HG03342 (cell line): ENCODE data around the gene CFAP77.

Experiments used
- ATAC-seq: cut with Tn5 transposase; IDR thresholded peaks from one replicate; pipeline ENCODE4 v1.9.1; 2021; ENCODE audit warnings: mild to moderate bottlenecking, moderate library complexity; ENCODE audit not compliant: unreplicated experiment

CFAP77 gene

GRCh38 chr9:132575005-132575609 is 165.1 kb downstream of the CFAP77 start:
- ATAC-seq = no peak

DNA sequence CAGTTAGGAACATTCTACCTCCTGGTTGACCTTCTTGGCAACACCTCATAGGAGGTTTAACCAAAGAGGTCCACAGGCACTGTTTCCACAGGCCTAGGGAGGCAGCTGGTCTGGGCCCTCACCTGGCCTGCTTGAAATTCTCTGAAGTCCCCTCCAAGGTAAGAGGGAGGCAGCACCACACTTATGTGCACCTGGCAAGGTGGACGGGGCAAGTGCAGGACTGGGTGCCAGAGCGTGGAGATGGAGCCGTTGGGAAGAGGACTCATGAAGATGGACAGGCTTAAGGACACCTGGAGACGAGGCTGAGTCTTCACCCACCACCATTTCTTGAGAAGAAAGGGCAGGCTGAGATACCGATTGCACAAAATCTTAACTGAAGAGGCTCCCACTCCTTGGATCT is 165.8 kb downstream of the CFAP77 start:
- no peak for ATAC-seq

- no peak for ATAC-seq
Observed at GRCh38 chr9:132577119-132577518, 167.1 kb downstream of the CFAP77 start.

GRCh38 chr9:132578367-132578932 is 168.4 kb downstream of the CFAP77 start:
- no peak for ATAC-seq

DNA sequence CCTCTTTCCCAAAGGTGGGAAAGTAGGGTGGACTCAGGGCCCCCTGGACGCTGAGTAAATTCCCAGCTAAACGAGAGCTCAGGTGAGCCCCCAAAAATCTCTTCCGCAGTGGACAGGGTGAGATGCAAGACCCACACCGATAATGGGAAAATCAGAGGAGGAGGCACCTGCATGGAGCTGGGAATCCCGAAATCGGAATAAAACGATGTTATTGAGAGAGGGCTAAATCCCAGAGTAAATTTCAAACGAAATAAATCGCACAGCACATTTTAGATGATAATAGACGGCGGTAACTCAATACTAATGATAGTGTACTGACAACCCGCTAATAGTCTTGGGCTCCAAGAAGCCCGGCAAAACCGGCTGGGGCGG is 169.4 kb downstream of the CFAP77 start:
- ATAC-seq = no peak

- no peak for ATAC-seq
Observed at GRCh38 chr9:132582276-132582785, 172.3 kb downstream of the CFAP77 start, which contains the start of gene BARHL1. Gene BARHL1, plus strand, starts transcription at chr9:132582606. Its CDS starts 192 bp downstream, at chr9:132582798.

- no peak for ATAC-seq
Observed at GRCh38 chr9:132582786-132583583, 173.0 kb downstream of the CFAP77 start.

GRCh38 chr9:132583584-132584304 is 173.7 kb downstream of the CFAP77 start:
- ATAC-seq = no peak

- no peak for ATAC-seq
Observed at GRCh38 chr9:132584601-132585560, 174.9 kb downstream of the CFAP77 start.

GRCh38 chr9:132585954-132586829 is 176.2 kb downstream of the CFAP77 start:
- ATAC-seq = no peak

DNA sequence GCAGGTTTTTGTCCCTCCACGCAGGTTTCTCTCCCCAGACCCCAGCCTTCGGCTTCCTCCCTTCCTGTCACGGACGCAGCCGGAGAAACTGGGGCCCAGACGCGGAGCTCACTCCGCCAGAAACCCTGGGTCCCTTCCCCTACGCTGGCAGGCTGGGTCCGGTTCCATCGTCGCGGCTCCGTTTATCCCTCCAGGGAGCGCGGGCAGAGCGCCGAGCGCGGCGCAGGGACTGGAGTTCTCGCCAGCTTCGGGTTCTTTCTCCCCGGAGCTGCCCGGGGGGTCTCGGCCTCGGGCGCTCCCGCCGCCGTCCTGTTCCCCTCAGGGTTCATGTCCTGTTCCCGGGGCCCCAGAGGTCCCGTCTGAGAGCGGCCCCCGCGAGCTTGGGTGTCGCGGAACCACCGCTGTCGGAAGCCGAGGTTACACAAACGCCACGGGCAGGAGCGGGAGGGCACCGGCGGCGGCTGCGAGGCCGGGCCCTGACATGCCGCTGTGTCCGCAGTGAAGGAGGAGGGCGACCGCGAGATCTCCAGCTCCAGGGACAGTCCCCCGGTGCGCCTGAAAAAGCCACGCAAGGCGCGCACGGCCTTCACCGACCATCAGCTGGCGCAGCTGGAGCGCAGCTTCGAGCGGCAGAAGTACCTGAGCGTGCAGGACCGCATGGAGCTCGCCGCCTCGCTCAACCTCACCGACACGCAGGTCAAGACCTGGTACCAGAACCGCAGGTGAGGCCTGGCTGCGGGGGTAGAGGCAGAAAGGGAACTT is 177.0 kb downstream of the CFAP77 start:
- ATAC-seq = no peak

GRCh38 chr9:132587592-132587955 is 177.6 kb downstream of the CFAP77 start:
- ATAC-seq = no peak

DNA sequence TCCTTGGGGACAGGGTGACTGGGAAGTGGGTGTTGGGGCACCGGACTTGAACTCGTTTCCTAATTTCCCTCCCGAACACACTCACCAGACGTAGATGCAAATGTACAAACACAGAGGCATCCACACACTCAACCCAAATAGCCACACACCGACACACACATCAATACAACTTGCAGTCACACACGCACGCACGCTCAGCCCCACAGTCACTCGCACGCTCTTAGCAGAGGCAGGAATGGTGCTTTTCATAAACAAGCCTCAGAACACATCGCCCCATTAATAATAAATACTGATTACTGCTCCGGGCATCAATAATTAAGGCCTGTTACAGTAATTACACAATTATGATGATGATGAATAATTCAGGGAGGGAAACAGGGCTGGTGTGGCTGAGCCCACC is 178.1 kb downstream of the CFAP77 start:
- ATAC-seq = no peak

DNA sequence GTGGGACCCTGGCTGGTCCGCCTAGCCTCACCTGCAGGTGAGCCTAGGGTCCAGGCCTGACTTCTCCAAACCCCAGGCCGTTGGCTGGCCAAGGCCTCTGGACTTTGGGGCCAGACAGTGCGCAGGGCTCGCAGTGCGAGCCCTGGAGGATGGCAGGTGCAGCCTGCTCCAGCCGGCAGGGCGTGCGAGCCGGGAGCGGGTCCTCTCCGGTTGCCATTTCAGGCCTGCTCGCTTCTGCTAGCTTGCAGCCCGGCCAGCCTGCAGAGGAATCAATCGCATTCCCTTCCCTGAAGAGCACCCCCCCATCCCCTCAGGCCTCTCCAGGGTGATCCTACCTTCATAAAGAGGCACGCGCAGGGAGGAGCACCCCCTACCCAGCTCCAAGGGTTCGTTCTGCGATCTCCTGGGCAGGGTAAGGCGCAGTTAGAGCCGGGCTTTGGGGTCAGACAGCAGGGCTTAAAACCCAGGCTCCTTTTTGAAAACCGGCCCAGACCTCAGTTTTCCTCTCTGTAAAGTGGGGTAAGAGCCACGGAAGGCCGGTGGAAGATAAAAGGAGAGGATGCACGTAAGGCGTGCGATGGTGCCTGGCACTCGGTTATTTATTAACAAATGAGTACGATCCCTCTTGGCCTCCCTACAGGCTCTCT is 178.6 kb downstream of the CFAP77 start:
- ATAC-seq = no peak

- no peak for ATAC-seq
Observed at GRCh38 chr9:132589148-132590036, 179.4 kb downstream of the CFAP77 start.

- ATAC-seq = no peak
Observed at GRCh38 chr9:132590037-132590317, 180.0 kb downstream of the CFAP77 start.
